H1 (cell line): Measurements from ENCODE around the gene TNNT3. TPM values are rescaled to one million over a fixed set of nuclear protein-coding genes. Genes with fewer than 3 reads are reported as not detected.

Experiments
- RXRA ChIP-seq: IDR thresholded peaks from 2 replicates; pipeline ENCODE4 v1.6.1; 2011; ENCODE audit warnings: low read depth, mild to moderate bottlenecking, low read length, moderate library complexity; ENCODE audit not compliant: insufficient read depth
- polyA plus RNA-seq, 7 experiments: library from polyadenylated mRNA; depleted of rRNA in 3 of 7; stranded (reverse) in 5 of 7; unstranded in 2 of 7; fragments of >200 nt in 5 of 7; fragments of 200-250 nt in 2 of 7; gene quantifications; 1 replicate in 5 of 7; 2 replicates in 1 of 7; 4 replicates in 1 of 7; pipeline versions ENCODE4 v1.2.1 to v1.2.3, GENCODE V29; 2011 to 2013; ENCODE audit warnings: missing spikeins in 2 of 7, mixed read lengths in 2 of 7
- total RNA-seq: library from RNA; stranded (reverse); fragmentation: NEBNext Ultra II Directional; extraction: Animal tissue kit (Norgen Biotek cat#: 25700); gene quantifications from 2 replicates; pipeline ENCODE4 v1.2.1, GENCODE V29; 2021

The TNNT3 gene
- total and polyA plus RNA-seq, 2 of the 8 experiments (the other 6 are each of a cell fraction or from before 2014, with no cell fraction given): not detected

DNA sequence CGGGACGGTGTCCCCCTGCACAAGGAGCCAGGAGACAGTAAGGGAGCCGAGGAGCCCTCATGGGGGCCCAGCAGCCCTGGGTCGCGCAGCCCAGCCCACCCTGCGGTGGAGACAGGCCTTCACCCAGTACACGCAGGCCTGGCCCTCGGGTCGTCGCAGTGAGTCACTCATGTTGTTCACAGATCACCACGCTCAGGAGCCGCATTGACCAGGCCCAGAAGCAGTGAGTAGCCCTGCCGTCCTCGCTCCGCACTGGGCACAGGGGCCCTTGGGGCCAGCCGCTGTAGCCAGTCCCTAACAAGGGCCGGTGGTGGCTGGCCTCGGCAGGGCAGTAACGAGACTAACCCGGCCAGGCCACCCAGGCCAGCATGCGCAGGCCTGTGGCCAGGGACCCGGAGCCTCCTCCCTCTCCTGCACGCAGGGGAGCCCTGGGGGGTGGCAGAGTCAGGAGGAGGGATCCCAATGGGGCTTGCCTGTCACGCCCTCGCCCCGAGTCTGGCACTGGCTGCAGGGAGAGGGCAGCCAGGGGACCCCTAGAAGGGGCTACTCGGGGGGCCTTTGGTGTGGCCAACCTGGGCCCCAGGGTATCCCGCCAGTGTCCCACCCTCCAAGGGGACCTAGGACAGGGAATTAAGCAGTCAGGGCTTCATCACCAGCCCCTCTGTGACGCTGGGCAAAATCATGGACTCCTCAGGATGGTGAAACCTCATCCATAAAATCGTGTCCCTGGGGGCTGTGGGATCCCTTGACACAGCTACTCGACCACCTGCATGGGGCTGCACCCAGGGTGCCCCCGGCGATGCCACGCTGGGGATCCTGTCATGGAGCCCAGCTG lies 17.5 kb downstream of the TNNT3 start (continued):
- TF ChIP-seq RXRA: no peak
